ENCODE results near the gene KATNIP.

KATNIP gene

DNA sequence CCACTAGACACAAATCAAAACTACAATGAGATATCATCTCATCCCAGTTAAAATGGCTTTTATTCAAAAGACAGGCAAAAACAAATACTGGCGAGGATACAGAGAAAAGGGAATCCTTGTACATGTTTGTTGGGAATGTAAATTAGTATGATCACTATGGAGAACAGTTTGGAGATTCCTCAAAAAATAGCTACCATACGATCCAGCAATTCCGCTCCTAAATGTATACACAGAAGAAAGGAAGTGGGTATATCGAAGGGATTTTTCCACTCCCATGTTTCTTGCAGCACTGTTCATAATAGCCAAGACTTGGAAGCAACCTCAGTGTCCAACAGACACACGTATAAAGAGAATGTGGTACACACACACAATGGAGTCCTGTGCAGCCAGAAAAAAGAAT, 35.3 kb downstream of the KATNIP start:
- DNase-seq (ENCODE audit: low read depth), result no peak

- DNase-seq (ENCODE audit: low read depth), result no peak
These were observed 36.8 kb downstream of the KATNIP start for GRCh38 chr16:27586711-27587110.

GRCh38 chr16:27588057-27588456, 38.1 kb downstream of the KATNIP start:
- DNase-seq (ENCODE audit: low read depth), result no peak

- DNase-seq (ENCODE audit: low read depth), result no peak
These were observed 41.9 kb downstream of the KATNIP start for GRCh38 chr16:27591837-27592236.

DNA sequence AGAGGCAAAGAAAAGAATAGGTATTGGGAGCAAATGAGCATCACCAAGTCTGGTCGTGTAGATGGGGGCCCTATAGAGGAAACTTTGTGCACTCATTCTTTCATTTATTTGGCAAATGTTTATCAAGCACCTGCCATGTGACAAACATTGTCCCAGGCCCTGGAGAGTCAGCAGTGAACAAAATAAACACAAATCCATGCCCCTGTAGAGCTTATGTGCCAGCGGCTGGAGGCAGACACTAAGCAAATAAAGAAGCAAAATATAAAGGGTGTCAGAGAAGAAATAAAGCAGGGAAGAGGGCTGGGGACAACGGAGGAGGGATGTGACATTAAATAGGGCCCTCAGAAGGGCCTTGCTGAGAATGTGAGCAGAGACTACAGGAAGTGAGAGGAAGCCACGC, 45.5 kb downstream of the KATNIP start:
- no peak for DNase-seq (ENCODE audit: low read depth)

DNA sequence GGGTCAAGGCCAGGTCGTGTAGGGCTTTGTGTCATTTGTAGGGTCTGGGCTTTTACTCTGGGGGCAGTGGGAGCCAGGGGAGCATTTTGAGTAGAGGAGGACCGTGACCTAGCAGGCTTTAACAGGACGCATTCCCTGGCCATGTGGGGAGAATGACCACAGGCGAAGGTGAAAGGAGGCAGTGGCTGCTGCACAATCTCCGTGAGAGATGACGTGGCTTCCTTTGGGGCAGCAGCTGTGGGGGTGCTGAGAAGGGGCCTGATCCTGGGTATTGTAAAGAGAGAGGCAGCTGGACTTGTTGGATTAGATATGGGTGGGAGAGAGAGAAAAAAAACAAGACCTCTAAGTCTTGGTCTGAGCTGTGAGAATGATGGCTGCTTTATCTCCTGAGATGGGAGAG, 46.0 kb downstream of the KATNIP start:
- DNase-seq (ENCODE audit: low read depth), result no peak

- no peak for DNase-seq (ENCODE audit: low read depth)
These were observed 46.5 kb downstream of the KATNIP start for GRCh38 chr16:27596411-27596810.

GRCh38 chr16:27597361-27597760, 47.4 kb downstream of the KATNIP start:
- no peak for DNase-seq (ENCODE audit: low read depth)

DNA sequence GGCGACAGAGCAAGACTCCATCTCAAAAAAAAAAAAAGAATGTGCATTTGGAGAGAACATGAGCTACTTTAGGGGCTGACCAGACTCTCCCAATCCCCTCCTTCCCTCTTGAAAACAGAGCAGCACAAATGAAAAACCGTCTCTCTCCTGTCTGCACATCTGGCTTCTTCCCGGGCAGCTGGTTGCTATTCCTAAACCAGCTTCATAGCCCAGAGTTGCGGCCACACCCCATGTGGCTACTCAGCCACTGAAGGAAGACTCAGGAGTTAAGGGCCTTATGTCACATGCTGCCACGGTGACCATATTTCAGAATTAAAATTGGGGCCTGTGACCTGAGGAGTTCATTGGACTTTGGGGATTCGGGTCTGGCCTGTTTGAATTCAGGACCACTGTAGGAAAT, 48.3 kb downstream of the KATNIP start:
- DNase-seq (ENCODE audit: low read depth), result no peak

DNA sequence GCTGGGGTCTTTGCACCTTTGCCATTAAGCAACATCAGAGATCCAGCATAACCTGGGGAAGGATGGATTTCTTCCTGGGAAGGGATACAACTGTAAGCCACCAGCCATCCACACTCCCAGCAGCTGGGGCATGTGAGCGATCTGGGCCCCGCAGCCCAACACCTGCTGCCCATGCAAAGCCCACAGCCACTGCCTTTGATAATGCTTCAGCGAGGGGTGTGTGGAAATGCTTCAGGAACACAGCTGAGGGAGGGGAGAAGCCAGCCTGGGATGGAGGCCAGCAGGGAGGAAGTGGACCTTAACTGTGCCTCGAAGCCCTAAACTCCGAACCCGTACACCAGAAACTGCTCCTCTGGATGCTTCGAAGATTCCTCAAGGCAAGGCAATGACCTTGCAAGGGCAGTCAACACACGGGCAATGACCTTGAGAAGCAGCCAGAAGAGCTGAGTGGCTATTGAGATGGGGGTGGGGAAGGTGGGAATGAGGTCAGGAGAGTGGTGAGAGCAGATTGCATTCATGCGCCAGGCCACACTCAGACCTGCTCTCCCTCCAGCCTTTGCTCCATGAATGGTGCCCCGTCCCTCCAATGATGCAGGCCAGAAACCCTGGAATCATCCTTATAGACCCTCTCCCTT, 49.1 kb downstream of the KATNIP start:
- DNase-seq (ENCODE audit: low read depth), result no peak

- DNase-seq (ENCODE audit: low read depth), result no peak
These were observed 49.7 kb downstream of the KATNIP start for GRCh38 chr16:27599606-27600005.

Measured in stimulated activated CD8-positive, alpha-beta memory T cell treated with anti-CD3 and anti-CD28 coated beads, Interleukin-12 subunit alpha, Interleukin-12 subunit beta, amount 100 ng/mL, for 4 hours (primary cell).